Measurements from ENCODE around the gene PDE5A. TPM values are rescaled to one million over a fixed set of nuclear protein-coding genes. Genes with fewer than 3 reads are reported as not detected.
"Not testable (repeated sequence)": the region's sequence is repeated elsewhere in the genome, so short reads cannot be mapped to it uniquely, and the experiment has no call there.

PDE5A gene
- polyA plus RNA-seq, 1 donor from 2014 or later: 2.0 TPM

DNA sequence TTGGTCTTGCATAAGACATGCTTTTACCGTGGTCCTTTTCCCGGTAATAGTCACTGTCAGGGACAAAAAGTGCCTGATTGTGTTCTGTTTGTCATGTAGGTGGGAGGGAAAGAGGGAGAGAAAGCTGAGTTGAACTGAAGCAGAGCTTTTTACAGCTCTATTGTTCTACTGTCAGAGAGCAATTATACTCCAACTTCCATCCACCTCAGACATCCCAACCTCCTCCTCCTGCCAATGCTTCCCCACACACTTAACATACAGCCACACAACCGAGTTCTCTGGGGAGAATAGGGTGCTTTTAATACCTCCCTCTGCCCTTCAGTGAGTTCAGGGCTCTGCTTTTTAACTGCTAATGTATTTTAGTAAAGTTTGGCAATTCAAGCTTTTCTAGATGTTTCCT is 159.6 kb downstream of the PDE5A start:
- H3K4me1 Mint-ChIP-seq, H3K27ac Mint-ChIP-seq, H3K4me3 Mint-ChIP-seq, H3K9me3 Mint-ChIP-seq, H3K36me3 Mint-ChIP-seq, H3K27me3 Mint-ChIP-seq: not testable (repeated sequence)

GRCh38 chr4:119462733-119463132 is 165.9 kb downstream of the PDE5A start:
- H3K27ac Mint-ChIP-seq: peak overlapping the region; percentile 51 to 80 (median 55)
- H3K4me1 Mint-ChIP-seq, H3K27me3 Mint-ChIP-seq, H3K36me3 Mint-ChIP-seq, H3K9me3 Mint-ChIP-seq: not testable (repeated sequence)
- H3K4me3 Mint-ChIP-seq: peak overlapping the region in 1 of 4 donors; percentile 2

DNA sequence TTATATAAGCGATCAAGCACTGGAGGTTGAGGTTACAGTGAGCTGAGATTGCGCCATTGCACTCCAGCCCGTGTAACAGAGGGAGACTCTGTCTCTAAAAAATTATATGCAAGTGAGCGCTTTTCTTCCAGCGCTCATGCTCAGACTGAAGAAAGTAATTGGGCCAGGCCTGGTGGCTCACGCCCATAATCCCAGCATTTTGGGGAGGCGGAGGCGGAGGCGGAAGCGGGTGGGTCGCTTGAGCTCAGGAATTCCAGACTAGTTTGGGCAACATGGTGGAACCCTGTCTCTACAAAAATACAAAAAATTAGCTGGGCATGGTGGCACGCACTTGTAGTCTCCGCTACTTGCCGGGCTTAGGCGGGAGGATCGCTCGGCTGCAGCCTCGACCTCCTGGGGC is 172.9 kb downstream of the PDE5A start:
- H3K4me1 Mint-ChIP-seq: peaks cover 2 to 11% (median 6%) of the 10 kb centered on the region in 3 donors
- not testable (repeated sequence) for H3K9me3 Mint-ChIP-seq, H3K27me3 Mint-ChIP-seq, H3K36me3 Mint-ChIP-seq
- peak overlapping the region in 1 of 3 donors; percentile 58 for H3K27ac Mint-ChIP-seq
- peak overlapping the region; percentile 87 to 98 (median 92) for H3K4me3 Mint-ChIP-seq

DNA sequence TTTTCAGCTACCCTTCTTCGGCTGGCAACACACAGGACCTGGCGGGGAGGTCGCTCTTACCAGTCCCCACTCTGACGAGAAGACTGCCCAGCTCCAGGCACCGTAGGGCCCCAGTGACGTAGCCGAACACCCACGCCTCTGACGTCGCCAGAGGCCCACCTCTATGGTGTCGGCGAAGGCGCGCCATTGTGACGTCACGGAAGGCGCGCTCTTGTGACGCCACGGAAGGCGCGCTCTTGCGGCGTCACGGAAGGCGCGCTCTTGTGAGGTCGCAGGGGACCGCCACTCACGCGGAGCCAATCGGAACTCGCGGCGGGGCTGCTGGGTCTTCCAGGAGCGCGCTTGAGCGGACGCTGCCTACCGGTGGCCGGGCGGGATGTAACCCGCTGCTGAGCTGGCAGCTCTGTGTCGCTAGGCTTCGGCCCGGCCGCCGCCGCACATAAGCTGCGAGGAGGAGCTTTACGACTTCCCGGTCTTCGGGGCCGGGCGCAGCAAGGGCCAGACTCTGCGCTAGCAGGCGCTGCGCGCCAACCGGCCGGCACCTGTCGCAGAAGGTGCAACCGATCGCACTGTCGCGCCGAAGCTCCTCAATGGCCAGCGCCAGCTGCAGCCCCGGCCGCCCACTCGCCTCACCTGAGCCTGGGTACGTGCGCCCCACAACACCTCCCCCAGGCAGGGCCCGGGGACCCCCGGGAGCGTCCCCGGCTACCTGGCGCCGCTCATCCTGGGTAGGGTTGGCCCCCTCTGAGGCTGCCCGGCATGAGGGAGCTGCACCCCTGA is 173.9 kb downstream of the PDE5A start:
- H3K36me3 Mint-ChIP-seq, H3K9me3 Mint-ChIP-seq, H3K27me3 Mint-ChIP-seq: not testable (repeated sequence)
- peak overlapping the region; percentile 97 to 100 (median 98) for H3K27ac Mint-ChIP-seq
- H3K4me3 Mint-ChIP-seq: peak overlapping the region; percentile 91 to 98 (median 95)
- peaks cover 2 to 11% (median 6%) of the 10 kb centered on the region in 3 donors for H3K4me1 Mint-ChIP-seq

DNA sequence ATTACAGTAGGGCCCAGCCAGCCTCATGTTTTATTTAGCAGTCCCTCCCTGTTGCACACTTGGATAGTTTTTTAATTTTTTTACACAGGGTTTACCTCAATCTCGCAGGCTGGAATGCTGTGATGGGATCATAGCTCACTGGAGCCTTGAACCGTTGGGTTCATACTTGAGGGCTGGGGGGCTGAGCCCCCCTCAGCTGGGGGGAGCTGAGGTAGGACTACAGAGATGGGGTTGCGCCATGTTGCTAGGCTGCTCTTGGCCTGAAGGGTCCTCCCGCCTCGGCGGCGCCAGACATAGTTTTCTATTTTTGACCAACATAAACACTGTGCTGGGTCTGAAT is 174.5 kb downstream of the PDE5A start:
- peak overlapping the region; percentile 97 to 100 (median 98) for H3K27ac Mint-ChIP-seq
- peak overlapping the region; percentile 91 to 98 (median 95) for H3K4me3 Mint-ChIP-seq
- not testable (repeated sequence) for H3K9me3 Mint-ChIP-seq, H3K36me3 Mint-ChIP-seq, H3K27me3 Mint-ChIP-seq
- peaks cover 2 to 11% (median 6%) of the 10 kb centered on the region in 3 donors for H3K4me1 Mint-ChIP-seq

- H3K36me3 Mint-ChIP-seq, H3K27me3 Mint-ChIP-seq, H3K9me3 Mint-ChIP-seq: not testable (repeated sequence)
- peak overlapping the region in 2 of 3 donors; percentile 86 to 93 for H3K27ac Mint-ChIP-seq
- peak overlapping the region in 3 of 4 donors; percentile 58 to 83 (median 72) for H3K4me3 Mint-ChIP-seq
- H3K4me1 Mint-ChIP-seq: peaks cover 2 to 11% (median 6%) of the 10 kb centered on the region in 3 donors
Observed at GRCh38 chr4:119453286-119453685, 175.3 kb downstream of the PDE5A start.

- not testable (repeated sequence) for H3K27ac Mint-ChIP-seq
Observed at GRCh38 chr4:119449851-119450250, 178.8 kb downstream of the PDE5A start.

More at GRCh38 chr4:119449851-119450250, 178.8 kb downstream of the PDE5A start:
- H3K4me3 Mint-ChIP-seq, H3K36me3 Mint-ChIP-seq, H3K9me3 Mint-ChIP-seq, H3K27me3 Mint-ChIP-seq, H3K4me1 Mint-ChIP-seq: not testable (repeated sequence)

Measured in IgD-negative memory B cell (primary cell).